ENCODE data around the gene ZNF133.

GRCh38 chr20:18316166-18316565 is 27.8 kb downstream of the ZNF133 start:
- no peak for TF ChIP-seq EZH2 (IDR thresholded peaks at IDR 0.05; ENCODE audit: borderline replicate concordance)
- TF ChIP-seq, protein P1, sequence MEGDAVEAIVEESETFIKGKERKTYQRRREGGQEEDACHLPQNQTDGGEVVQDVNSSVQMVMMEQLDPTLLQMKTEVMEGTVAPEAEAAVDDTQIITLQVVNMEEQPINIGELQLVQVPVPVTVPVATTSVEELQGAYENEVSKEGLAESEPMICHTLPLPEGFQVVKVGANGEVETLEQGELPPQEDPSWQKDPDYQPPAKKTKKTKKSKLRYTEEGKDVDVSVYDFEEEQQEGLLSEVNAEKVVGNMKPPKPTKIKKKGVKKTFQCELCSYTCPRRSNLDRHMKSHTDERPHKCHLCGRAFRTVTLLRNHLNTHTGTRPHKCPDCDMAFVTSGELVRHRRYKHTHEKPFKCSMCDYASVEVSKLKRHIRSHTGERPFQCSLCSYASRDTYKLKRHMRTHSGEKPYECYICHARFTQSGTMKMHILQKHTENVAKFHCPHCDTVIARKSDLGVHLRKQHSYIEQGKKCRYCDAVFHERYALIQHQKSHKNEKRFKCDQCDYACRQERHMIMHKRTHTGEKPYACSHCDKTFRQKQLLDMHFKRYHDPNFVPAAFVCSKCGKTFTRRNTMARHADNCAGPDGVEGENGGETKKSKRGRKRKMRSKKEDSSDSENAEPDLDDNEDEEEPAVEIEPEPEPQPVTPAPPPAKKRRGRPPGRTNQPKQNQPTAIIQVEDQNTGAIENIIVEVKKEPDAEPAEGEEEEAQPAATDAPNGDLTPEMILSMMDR (IDR thresholded peaks at IDR 0.05; ENCODE audit: poor library complexity) = no peak
- no peak for TF ChIP-seq EZH2phosphoT487 (IDR thresholded peaks at IDR 0.05; ENCODE audit: low read depth, severe bottlenecking, unreplicated experiment)

Measured in hepatocyte (in vitro differentiated cells).